Hematopoietic multipotent progenitor cell treated with erythropoietin and hydrocortisone succinate and interleukin-3 and kit ligand, for 8 days (in vitro differentiated cells): Measurements from ENCODE around the gene MBD6.
A peak's percentile ranks its signal among the peaks of the same experiment; 100 is the strongest.
"Not testable (repeated sequence)": the region's sequence is repeated elsewhere in the genome, so short reads cannot be mapped to it uniquely, and the experiment has no call there.

Experiments used
- DNase-seq: peaks from one replicate; pipeline ENCODE4 v3.0.0-alpha.2; 2015

The MBD6 gene

GRCh38 chr12:57515408-57515933 lies 7.2 kb upstream of the MBD6 start:
- no peak for DNase-seq

GRCh38 chr12:57515934-57516541 lies 6.6 kb upstream of the MBD6 start:
- DNase-seq: no peak

DNA sequence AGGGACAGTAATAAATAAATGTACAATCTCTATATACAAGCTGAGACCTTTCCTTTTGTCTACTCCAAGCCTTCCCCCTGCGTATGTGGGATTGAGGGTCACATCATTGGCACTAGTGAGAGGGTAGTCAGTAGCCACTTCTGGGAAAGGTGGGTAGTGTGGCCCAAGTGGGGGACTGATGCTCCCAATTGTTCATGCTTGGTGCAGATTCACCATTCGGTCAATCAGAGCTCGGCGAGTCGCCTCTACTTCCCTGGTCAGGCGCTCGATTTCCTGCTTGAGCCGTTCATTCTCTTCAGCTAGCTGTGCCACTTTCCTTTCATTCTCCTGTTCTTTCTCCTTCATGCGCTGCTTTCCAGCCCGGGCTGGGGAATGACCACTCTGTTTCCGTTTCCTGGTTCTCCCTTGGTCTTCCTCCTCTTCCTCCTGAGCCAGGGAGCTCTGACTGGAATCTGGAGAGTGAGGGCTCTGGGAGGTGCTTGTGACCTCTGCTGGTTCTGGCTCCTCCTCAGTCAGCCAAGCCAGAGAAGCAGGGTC lies 5.9 kb upstream of the MBD6 start:
- DNase-seq: no peak

DNA sequence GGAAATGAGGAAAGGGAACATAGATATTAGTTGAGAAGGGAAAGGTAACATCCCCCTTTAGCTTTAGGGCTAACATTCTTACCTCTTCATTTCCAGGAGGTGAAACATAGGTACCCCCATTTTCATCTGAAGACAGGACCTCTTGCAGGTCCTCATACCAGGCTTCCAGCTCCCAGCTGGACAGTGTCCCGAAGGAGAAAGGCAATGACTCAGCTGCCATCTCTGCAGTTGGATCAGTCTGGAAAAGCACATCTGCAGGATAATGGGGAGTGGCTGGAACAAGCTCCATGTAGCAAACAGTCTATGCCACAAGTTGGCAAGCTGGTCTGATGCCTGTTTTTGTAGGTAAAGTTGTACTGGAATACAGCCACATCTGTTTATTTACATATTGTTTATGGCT lies 5.4 kb upstream of the MBD6 start:
- DNase-seq: no peak

GRCh38 chr12:57517718-57518117 lies 4.9 kb upstream of the MBD6 start:
- not testable (repeated sequence) for DNase-seq

DNA sequence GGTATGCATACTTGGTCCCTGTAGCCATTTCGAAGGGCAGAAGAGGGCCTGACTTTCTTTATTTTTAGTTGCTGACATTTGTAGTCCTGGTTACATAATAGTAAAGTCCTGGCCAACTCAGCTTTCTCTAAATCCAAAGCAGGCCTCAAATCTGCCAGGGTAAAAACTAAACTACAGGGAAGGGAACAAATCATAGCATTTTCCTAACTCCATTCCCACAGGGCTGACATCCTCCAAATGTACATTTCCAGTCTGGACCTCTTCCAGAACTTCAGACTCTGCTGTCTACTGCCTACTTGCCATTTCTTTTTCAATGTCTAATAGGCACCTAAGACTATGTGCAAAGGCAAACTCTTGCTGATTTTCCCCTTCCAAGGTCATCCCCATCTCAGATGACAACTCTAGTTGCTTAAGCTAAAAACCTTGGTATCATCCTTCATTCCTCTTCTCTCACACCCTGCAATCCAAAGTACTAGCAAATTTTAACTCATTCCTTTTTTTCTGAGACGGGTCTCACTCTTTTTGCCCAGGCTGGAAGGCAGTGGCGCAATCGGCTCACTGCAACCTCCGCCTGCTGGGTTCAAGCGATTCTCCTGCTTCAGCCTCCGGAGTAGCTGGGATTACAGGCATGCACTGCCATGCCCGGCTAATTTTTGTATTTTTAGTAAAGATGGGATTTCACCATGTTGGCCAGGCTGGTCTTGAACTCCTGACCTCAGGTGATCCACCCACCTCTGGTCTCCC lies 4.3 kb upstream of the MBD6 start:
- no peak for DNase-seq

- DNase-seq: no peak
Measured at GRCh38 chr12:57518920-57519795, 3.5 kb upstream of the MBD6 start.

- peak; percentile 46 for DNase-seq
Measured at GRCh38 chr12:57519796-57520052, 2.9 kb upstream of the MBD6 start.

GRCh38 chr12:57520053-57520818 lies 2.4 kb upstream of the MBD6 start, which contains the start of gene DDIT3:
Gene DDIT3 (minus strand): TSS chr12:57520514. CDS start chr12:57517406, 3,108 bp downstream.
- DNase-seq: peak; percentile 99

GRCh38 chr12:57521525-57522010 lies 1.1 kb upstream of the MBD6 start:
- DNase-seq: no peak

DNA sequence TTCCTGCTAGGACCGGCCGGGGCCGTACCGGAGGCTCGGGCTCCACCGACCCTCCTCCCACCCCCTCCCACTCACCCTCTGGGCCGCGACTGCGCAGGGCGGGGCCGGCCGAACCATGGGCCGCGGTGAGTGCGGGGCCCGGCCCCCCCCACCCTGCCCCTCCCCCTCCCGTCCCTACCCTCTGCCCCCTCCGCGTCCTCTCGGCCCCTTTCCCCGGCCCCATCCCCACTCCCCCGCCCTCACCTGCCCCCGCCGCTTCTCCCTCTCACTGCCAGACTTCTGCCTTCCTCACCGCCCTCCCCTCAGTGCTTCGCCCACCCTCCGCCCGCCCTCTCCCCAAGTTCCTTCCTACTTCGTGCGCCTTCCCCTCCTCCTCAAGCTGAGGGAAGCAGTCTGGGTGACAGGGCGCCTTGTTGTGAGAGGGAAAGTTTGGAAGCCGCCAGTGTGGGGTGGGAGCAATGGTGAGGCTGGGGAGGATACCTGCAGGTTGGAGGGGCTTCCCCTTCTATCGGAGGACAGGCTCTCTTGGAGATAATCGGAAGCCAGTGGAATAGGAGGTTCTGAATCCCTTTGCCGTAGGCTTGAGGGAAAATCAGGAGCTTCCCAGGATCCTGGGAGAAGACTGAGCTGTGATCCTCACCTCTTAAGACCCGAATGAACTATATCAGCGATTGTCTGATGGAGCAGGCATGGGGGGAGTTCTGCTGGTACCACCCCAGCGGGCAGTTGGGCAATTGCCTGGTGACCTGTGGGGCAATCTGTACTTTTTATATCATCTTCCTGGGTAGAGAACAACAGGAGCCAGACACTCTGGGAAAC lies 472 bp downstream of the MBD6 start:
- peak; percentile 39 for DNase-seq

GRCh38 chr12:57523706-57524614 lies 1.3 kb downstream of the MBD6 start:
- DNase-seq: no peak

DNA sequence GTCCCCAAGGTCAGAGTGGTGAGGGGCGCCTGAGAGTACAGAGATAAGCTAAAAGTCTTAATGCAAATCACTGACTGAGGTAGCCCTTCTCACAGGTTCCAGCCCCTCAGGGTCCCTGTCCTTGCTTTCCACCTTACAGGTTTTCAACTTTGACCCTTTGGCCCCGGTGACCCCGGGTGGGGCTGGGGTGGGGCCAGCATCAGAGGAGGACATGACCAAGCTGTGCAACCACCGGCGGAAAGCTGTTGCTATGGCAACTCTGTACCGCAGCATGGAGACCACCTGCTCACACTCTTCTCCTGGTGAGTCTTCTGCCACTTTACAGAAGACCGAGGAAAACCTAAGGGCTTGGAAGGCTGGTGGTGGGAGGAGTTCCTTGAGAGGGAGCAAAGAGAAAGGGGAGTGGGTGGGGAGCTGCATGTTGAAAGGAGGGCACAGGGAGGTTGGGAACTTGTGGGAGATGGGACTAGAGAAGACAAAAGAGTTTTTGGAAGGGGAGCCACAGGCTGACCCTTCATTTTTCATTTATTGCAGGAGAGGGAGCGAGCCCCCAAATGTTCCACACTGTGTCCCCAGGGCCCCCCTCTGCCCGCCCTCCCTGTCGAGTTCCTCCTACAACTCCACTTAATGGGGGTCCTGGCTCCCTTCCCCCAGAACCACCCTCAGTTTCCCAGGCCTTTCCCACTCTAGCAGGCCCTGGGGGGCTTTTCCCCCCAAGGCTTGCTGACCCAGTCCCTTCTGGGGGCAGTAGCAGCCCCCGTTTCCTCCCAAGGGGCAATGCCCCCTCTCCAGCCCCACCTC lies 2.4 kb downstream of the MBD6 start:
- DNase-seq: no peak

GRCh38 chr12:57525615-57526383 lies 3.2 kb downstream of the MBD6 start:
- DNase-seq: no peak

GRCh38 chr12:57526477-57527126 lies 4.0 kb downstream of the MBD6 start:
- no peak for DNase-seq

- no peak for DNase-seq
Measured at GRCh38 chr12:57527184-57527583, 4.6 kb downstream of the MBD6 start.

DNA sequence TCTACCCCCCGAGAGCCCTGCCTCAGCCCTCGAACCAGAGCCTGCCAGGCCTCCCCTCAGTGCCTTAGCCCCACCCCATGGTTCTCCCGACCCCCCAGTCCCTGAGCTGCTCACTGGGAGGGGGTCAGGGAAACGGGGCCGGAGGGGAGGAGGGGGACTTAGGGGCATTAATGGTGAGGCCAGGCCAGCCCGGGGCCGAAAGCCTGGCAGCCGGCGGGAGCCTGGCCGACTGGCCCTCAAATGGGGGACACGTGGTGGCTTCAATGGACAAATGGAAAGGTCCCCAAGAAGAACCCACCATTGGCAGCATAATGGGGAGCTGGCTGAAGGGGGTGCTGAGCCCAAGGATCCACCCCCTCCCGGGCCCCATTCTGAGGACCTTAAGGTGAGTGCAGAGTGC lies 5.6 kb downstream of the MBD6 start:
- DNase-seq: no peak
